OCI-LY7 (cell line): ENCODE results near the gene TNRC6C.

Experiments used
- CTCF ChIP-seq: fragments of 200-600 bp; sonication (generic); conservative IDR thresholded peaks from 2 replicates; pipeline ENCODE4 v1.5.1; 2014; ENCODE audit warnings: mild to moderate bottlenecking, antibody characterized with exemption, low read length, moderate library complexity, mixed read lengths
- EZH2phosphoT487 ChIP-seq: fragments of 200-600 bp; sonication (generic); IDR thresholded peaks from 2 replicates; pipeline ENCODE4 v1.6.1; 2018; ENCODE audit warnings: low read depth, borderline replicate concordance, mild to moderate bottlenecking, mixed run types, antibody characterized with exemption, low read length, moderate library complexity, mixed read lengths

DNA sequence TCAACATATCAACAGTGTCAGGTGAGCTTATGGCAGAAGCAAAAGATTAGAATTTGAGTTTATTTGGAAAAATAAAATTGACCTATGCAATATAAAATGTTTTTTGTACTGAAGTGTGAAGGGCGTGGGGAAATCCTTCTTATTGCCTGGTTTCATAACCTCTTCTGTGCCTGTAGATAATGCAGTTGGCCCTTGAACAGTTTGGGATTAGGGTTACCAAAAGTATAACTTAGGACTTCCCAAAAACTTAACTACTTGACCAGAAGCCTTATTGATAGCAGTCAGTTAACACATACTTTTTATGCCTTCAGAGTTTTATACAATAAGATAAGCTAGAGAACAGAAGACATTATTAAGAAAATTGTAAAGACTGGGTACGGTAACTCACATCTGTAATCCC is 104.1 kb downstream of the TNRC6C start:
- TF ChIP-seq CTCF (no peak), EZH2phosphoT487 (no peak)
